ENCODE measurements around the gene SMG9. TPM values are rescaled to one million over a fixed set of nuclear protein-coding genes. Genes with fewer than 3 reads are reported as not detected.
A peak's percentile ranks its signal among the peaks of the same experiment; 100 is the strongest.

The SMG9 gene
- total RNA-seq, 1 donor from 2014 or later, result 35.0 TPM

DNA sequence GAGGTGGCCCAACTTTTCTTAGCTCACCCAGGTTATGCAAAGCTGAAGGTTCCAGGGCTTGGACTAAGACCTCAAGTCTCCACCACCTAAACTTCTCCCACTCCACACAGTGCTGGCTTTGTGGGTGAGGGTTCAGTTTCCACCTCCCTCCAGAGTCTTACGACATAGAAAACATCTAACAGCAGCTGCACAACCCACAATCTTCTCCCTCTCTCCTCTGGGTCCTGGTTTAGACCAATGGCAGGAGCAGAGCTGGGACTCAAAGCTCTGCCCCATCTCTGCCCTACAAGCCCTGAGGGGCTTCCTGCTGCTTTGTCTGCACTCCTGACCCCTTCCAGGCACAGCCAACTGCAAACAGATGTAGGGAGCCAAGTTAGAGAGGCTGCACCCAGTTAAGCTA is 22.9 kb downstream of the SMG9 start:
- no peaks in the 10 kb centered on the region for H3K9me3 Mint-ChIP-seq (ENCODE audit: unreplicated experiment)
- H3K4me1 ChIP-seq (ENCODE audit: insufficient read depth, low read length), result no peaks in the 10 kb centered on the region
- TF ChIP-seq CTCF (IDR thresholded peaks at IDR 0.05; ENCODE audit: insufficient read depth, low read depth, low read length), result no peak
- no peak for TF ChIP-seq EZH2 (IDR thresholded peaks at IDR 0.05; ENCODE audit: insufficient read depth, low read length)
- H3K4me3 Mint-ChIP-seq (ENCODE audit: unreplicated experiment), result no peak overlapping the region
- no peaks in the 10 kb centered on the region for H3K27me3 ChIP-seq (ENCODE audit: insufficient read depth, low read length)
- no peaks in the 10 kb centered on the region for H3K27me3 Mint-ChIP-seq (ENCODE audit: low read depth, unreplicated experiment)
- H3K9me3 ChIP-seq (ENCODE audit: insufficient read depth, low read depth, low read length), result no peaks in the 10 kb centered on the region
- H3K27ac ChIP-seq (ENCODE audit: low read depth, low read length), result no peak overlapping the region
- DNase-seq (ENCODE audit: low read depth) (no peak), FAIRE-seq (no peak)
- H3K4me3 ChIP-seq (ENCODE audit: insufficient read depth, low read depth, low read length), result no peak overlapping the region
- no peak overlapping the region for H3K4me2 ChIP-seq (ENCODE audit: low read length)
- H3K27ac Mint-ChIP-seq (ENCODE audit: unreplicated experiment), result no peak overlapping the region
- H3K9ac ChIP-seq (ENCODE audit: low read length), result no peak overlapping the region
- peaks cover 36% of the 10 kb centered on the region for H3K36me3 ChIP-seq (ENCODE audit: insufficient read depth, low read length)
- peaks cover 46% of the 10 kb centered on the region for H3K36me3 Mint-ChIP-seq (ENCODE audit: low read depth, unreplicated experiment)
- H4K20me1 ChIP-seq (ENCODE audit: insufficient read depth, low read length), result peaks cover 4% of the 10 kb centered on the region
- H3K4me1 Mint-ChIP-seq (ENCODE audit: low read depth, unreplicated experiment), result peaks cover 11% of the 10 kb centered on the region
- H2AFZ ChIP-seq (ENCODE audit: low read depth, low read length), result no peak overlapping the region
- H3K79me2 ChIP-seq (ENCODE audit: insufficient read depth, low read length), result no peaks in the 10 kb centered on the region

GRCh38 chr19:43731346-43731745 is 23.4 kb downstream of the SMG9 start:
- TF ChIP-seq CTCF (IDR thresholded peaks at IDR 0.05; ENCODE audit: insufficient read depth, low read depth, low read length) (no peak), EZH2 (IDR thresholded peaks at IDR 0.05; ENCODE audit: insufficient read depth, low read length) (no peak)
- Histone ChIP-seq H3K4me3 (ENCODE audit: insufficient read depth, low read depth, low read length) (no peak overlapping the region), H3K4me2 (ENCODE audit: low read length) (no peak overlapping the region), H3K4me1 (ENCODE audit: insufficient read depth, low read length) (no peaks in the 10 kb centered on the region), H3K9ac (ENCODE audit: low read length) (no peak overlapping the region), H4K20me1 (ENCODE audit: insufficient read depth, low read length) (peaks cover 4% of the 10 kb centered on the region), H3K79me2 (ENCODE audit: insufficient read depth, low read length) (no peaks in the 10 kb centered on the region), H3K27ac (ENCODE audit: low read depth, low read length) (no peak overlapping the region), H3K27me3 (ENCODE audit: insufficient read depth, low read length) (no peaks in the 10 kb centered on the region), H3K36me3 (ENCODE audit: insufficient read depth, low read length) (peaks cover 36% of the 10 kb centered on the region), H3K9me3 (ENCODE audit: insufficient read depth, low read depth, low read length) (no peaks in the 10 kb centered on the region), H2AFZ (ENCODE audit: low read depth, low read length) (no peak overlapping the region)
- no peaks in the 10 kb centered on the region for H3K27me3 Mint-ChIP-seq (ENCODE audit: low read depth, unreplicated experiment)
- H3K27ac Mint-ChIP-seq (ENCODE audit: unreplicated experiment), result no peak overlapping the region
- DNase-seq (ENCODE audit: low read depth) (no peak), FAIRE-seq (no peak)
- peaks cover 43% of the 10 kb centered on the region for H3K36me3 Mint-ChIP-seq (ENCODE audit: low read depth, unreplicated experiment)
- H3K4me3 Mint-ChIP-seq (ENCODE audit: unreplicated experiment), result no peak overlapping the region
- H3K9me3 Mint-ChIP-seq (ENCODE audit: unreplicated experiment), result no peaks in the 10 kb centered on the region
- peaks cover 10% of the 10 kb centered on the region for H3K4me1 Mint-ChIP-seq (ENCODE audit: low read depth, unreplicated experiment)

- TF ChIP-seq EZH2 (IDR thresholded peaks at IDR 0.05; ENCODE audit: insufficient read depth, low read length) (no peak), CTCF (IDR thresholded peaks at IDR 0.05; ENCODE audit: insufficient read depth, low read depth, low read length) (no peak)
- Mint-ChIP-seq H3K9me3 (ENCODE audit: unreplicated experiment) (no peaks in the 10 kb centered on the region), H3K4me3 (ENCODE audit: unreplicated experiment) (peak overlapping the region; percentile 4), H3K4me1 (ENCODE audit: low read depth, unreplicated experiment) (peaks cover 3% of the 10 kb centered on the region), H3K27me3 (ENCODE audit: low read depth, unreplicated experiment) (no peaks in the 10 kb centered on the region), H3K27ac (ENCODE audit: unreplicated experiment) (no peak overlapping the region), H3K36me3 (ENCODE audit: low read depth, unreplicated experiment) (peaks cover 43% of the 10 kb centered on the region)
- no peaks in the 10 kb centered on the region for H3K79me2 ChIP-seq (ENCODE audit: insufficient read depth, low read length)
- no peak overlapping the region for H2AFZ ChIP-seq (ENCODE audit: low read depth, low read length)
- H4K20me1 ChIP-seq (ENCODE audit: insufficient read depth, low read length), result peaks cover 4% of the 10 kb centered on the region
- no peak for DNase-seq (ENCODE audit: low read depth)
- no peaks in the 10 kb centered on the region for H3K4me1 ChIP-seq (ENCODE audit: insufficient read depth, low read length)
- H3K9me3 ChIP-seq (ENCODE audit: insufficient read depth, low read depth, low read length), result no peaks in the 10 kb centered on the region
- no peak overlapping the region for H3K4me2 ChIP-seq (ENCODE audit: low read length)
- H3K27ac ChIP-seq (ENCODE audit: low read depth, low read length), result no peak overlapping the region
- H3K4me3 ChIP-seq (ENCODE audit: insufficient read depth, low read depth, low read length), result no peak overlapping the region
- H3K27me3 ChIP-seq (ENCODE audit: insufficient read depth, low read length), result no peaks in the 10 kb centered on the region
- FAIRE-seq, result no peak
- H3K9ac ChIP-seq (ENCODE audit: low read length), result no peak overlapping the region
- H3K36me3 ChIP-seq (ENCODE audit: insufficient read depth, low read length), result peaks cover 25% of the 10 kb centered on the region
Measured at GRCh38 chr19:43729919-43730318, 24.8 kb downstream of the SMG9 start.

All from astrocyte (in vitro differentiated cells and primary cell).